Upper lobe of left lung (tissue), 4 donors: ENCODE data around the gene VSTM4.

ENCODE experiments used
- CTCF ChIP-seq, 6 experiments: fragments of 450-650 bp in 4 of 6; fragments of 200-600 bp in 2 of 6; sonication (generic) in 2 of 6; IDR thresholded peaks; one replicate each; pipeline ENCODE4 v1.5.1; 2016 to 2019; ENCODE audit warnings: antibody characterized with exemption in 6 of 6
- EP300 ChIP-seq, 4 donors: sonication (generic); formaldehyde crosslinking; IDR thresholded peaks; one replicate each; pipeline ENCODE4 v1.5.1; 2017; ENCODE audit warnings: antibody characterized with exemption in 4 of 4, control low read depth in 2 of 4
- POLR2A ChIP-seq, 4 donors: fragments of 450-650 bp; IDR thresholded peaks; one replicate each; pipeline ENCODE4 v1.5.1; 2016 to 2017; ENCODE audit warnings: antibody characterized with exemption in 4 of 4, mild to moderate bottlenecking in 2 of 4
- POLR2AphosphoS5 ChIP-seq, 2 donors: sonication (generic); formaldehyde crosslinking; IDR thresholded peaks; one replicate each; pipeline ENCODE4 v1.5.1; 2017; ENCODE audit warnings: antibody characterized with exemption in 2 of 2

GRCh38 chr10:49068209-49068608 lies 47.1 kb downstream of the VSTM4 start:
- no peak for TF ChIP-seq CTCF (IDR thresholded peaks at IDR 0.05)
- TF ChIP-seq POLR2A (IDR thresholded peaks at IDR 0.05), result no peak
- TF ChIP-seq POLR2AphosphoS5 (IDR thresholded peaks at IDR 0.05), result no peak
- no peak for TF ChIP-seq EP300 (IDR thresholded peaks at IDR 0.05)
